ENCODE measurements around the gene ISM1.

ISM1 gene

DNA sequence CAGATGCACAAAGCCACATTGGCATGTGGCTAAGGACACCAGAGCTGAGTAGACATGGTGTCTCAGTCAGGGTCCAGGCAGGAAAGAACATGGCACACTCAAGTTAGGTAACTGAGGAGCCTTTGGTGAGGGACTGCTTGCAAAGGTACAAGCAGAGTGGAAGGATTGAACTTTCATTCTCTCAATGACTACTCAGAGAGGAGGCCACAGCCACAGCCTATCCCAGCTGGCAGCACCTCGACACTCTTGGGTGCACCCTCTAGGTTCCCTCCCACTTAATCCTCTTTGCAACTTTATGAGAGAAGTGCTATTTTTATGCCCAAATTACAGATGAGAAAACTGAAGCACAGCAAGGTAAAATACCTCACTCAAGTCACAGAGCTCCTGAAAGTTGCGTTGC, 73.4 kb downstream of the ISM1 start:
- Histone ChIP-seq H3K4me3 (ENCODE audit: low read depth in 1 of 2, low read length in 2 of 2) (no peak overlapping the region), H3K27me3 (ENCODE audit: insufficient read depth, low read length, poor library complexity) (no peaks in the 10 kb centered on the region), H3K4me2 (ENCODE audit: insufficient read depth, low read length) (no peak overlapping the region), H3K27ac (ENCODE audit: low read length) (peak overlapping the region; percentile 22; the same call in 1 of the 2 replicates), H4K20me1 (ENCODE audit: insufficient read depth, low read length) (no peaks in the 10 kb centered on the region), H3K9me3 (ENCODE audit: insufficient read depth, low read length, severe bottlenecking) (no peaks in the 10 kb centered on the region), H3K36me3 (ENCODE audit: insufficient read depth, low read length) (peaks cover 34% of the 10 kb centered on the region), H2AFZ (ENCODE audit: low read depth, low read length) (no peak overlapping the region), H3K4me1 (ENCODE audit: insufficient read depth, low read length) (no peaks in the 10 kb centered on the region), H3K9ac (ENCODE audit: low read depth, low read length) (no peak overlapping the region), H3K79me2 (ENCODE audit: insufficient read depth, low read length) (no peaks in the 10 kb centered on the region)
- ATAC-seq (ENCODE audit: insufficient read depth, low read depth) (no peak), DNase-seq (no peak)
- TF ChIP-seq, protein P1, sequence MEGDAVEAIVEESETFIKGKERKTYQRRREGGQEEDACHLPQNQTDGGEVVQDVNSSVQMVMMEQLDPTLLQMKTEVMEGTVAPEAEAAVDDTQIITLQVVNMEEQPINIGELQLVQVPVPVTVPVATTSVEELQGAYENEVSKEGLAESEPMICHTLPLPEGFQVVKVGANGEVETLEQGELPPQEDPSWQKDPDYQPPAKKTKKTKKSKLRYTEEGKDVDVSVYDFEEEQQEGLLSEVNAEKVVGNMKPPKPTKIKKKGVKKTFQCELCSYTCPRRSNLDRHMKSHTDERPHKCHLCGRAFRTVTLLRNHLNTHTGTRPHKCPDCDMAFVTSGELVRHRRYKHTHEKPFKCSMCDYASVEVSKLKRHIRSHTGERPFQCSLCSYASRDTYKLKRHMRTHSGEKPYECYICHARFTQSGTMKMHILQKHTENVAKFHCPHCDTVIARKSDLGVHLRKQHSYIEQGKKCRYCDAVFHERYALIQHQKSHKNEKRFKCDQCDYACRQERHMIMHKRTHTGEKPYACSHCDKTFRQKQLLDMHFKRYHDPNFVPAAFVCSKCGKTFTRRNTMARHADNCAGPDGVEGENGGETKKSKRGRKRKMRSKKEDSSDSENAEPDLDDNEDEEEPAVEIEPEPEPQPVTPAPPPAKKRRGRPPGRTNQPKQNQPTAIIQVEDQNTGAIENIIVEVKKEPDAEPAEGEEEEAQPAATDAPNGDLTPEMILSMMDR (IDR thresholded peaks at IDR 0.05; ENCODE audit: borderline replicate concordance, extremely low read depth, low read length, poor library complexity, severe bottlenecking) = no peak
- TF ChIP-seq EZH2 (IDR thresholded peaks at IDR 0.05; ENCODE audit: borderline replicate concordance, low read depth, low read length, severe bottlenecking) = no peak

DNA sequence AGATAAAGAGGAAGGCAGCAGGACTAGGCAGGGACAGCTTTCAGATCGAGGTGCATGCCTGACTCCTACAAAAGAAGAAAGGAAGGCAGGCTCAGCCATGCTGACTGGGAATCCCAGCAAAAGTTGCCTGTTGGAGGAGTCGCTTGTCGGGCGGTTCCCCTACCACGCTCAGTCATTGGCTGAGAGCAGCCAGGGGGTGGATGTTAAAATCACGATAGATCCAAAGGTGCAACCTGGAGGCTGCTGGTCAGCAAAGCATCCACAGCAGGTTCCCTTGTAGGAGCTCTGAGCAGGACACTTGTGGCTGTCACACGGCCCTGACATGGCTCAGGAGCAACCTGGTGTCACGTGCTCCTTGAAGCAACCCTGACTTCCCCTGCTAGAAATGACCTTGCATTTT, 74.6 kb downstream of the ISM1 start:
- Histone ChIP-seq H3K27ac (ENCODE audit: low read length) (no peak overlapping the region), H3K36me3 (ENCODE audit: insufficient read depth, low read length) (peaks cover 32% of the 10 kb centered on the region), H3K4me3 (ENCODE audit: low read depth in 1 of 2, low read length in 2 of 2) (no peak overlapping the region), H4K20me1 (ENCODE audit: insufficient read depth, low read length) (no peaks in the 10 kb centered on the region), H3K9me3 (ENCODE audit: insufficient read depth, low read length, severe bottlenecking) (no peaks in the 10 kb centered on the region), H3K4me1 (ENCODE audit: insufficient read depth, low read length) (no peaks in the 10 kb centered on the region), H2AFZ (ENCODE audit: low read depth, low read length) (no peak overlapping the region), H3K79me2 (ENCODE audit: insufficient read depth, low read length) (no peaks in the 10 kb centered on the region), H3K9ac (ENCODE audit: low read depth, low read length) (no peak overlapping the region), H3K27me3 (ENCODE audit: insufficient read depth, low read length, poor library complexity) (no peaks in the 10 kb centered on the region), H3K4me2 (ENCODE audit: insufficient read depth, low read length) (no peak overlapping the region)
- DNase-seq (no peak), ATAC-seq (ENCODE audit: insufficient read depth, low read depth) (no peak)
- TF ChIP-seq, protein P1 (IDR thresholded peaks at IDR 0.05; ENCODE audit: borderline replicate concordance, extremely low read depth, low read length, poor library complexity, severe bottlenecking) = no peak
- no peak for TF ChIP-seq EZH2 (IDR thresholded peaks at IDR 0.05; ENCODE audit: borderline replicate concordance, low read depth, low read length, severe bottlenecking)

DNA sequence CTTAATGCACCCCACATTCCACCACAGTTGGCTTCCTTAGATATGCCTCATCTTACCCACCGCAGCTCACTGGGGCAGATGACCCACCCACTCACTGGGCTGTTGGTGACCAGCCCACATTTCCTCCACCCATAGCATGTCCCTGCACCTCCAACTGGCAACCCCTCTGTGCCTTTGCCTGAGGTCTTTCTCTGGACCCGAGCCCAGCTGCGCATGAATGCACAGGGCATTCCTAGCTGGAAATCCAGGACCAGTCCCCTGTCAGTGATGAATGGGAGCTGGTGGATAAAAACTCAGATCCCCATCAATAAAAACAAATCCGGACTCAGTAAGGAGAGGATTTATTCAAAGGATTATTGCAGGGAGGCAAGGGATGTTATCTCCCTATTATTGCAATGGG, 75.0 kb downstream of the ISM1 start:
- no peak overlapping the region for H3K9ac ChIP-seq (ENCODE audit: low read depth, low read length)
- H3K4me3 ChIP-seq (ENCODE audit: low read depth in 1 of 2, low read length in 2 of 2) = no peak overlapping the region
- no peaks in the 10 kb centered on the region for H3K9me3 ChIP-seq (ENCODE audit: insufficient read depth, low read length, severe bottlenecking)
- H3K79me2 ChIP-seq (ENCODE audit: insufficient read depth, low read length) = no peaks in the 10 kb centered on the region
- H3K4me2 ChIP-seq (ENCODE audit: insufficient read depth, low read length) = no peak overlapping the region
- DNase-seq = no peak
- H3K4me1 ChIP-seq (ENCODE audit: insufficient read depth, low read length) = no peaks in the 10 kb centered on the region
- TF ChIP-seq, protein P1 (IDR thresholded peaks at IDR 0.05; ENCODE audit: borderline replicate concordance, extremely low read depth, low read length, poor library complexity, severe bottlenecking) = no peak
- no peak for TF ChIP-seq EZH2 (IDR thresholded peaks at IDR 0.05; ENCODE audit: borderline replicate concordance, low read depth, low read length, severe bottlenecking)
- no peaks in the 10 kb centered on the region for H3K27me3 ChIP-seq (ENCODE audit: insufficient read depth, low read length, poor library complexity)
- H3K36me3 ChIP-seq (ENCODE audit: insufficient read depth, low read length) = peaks cover 28% of the 10 kb centered on the region
- H4K20me1 ChIP-seq (ENCODE audit: insufficient read depth, low read length) = no peaks in the 10 kb centered on the region
- H2AFZ ChIP-seq (ENCODE audit: low read depth, low read length) = no peak overlapping the region
- H3K27ac ChIP-seq (ENCODE audit: low read length) = no peak overlapping the region
- no peak for ATAC-seq (ENCODE audit: insufficient read depth, low read depth)
